DMS114 treated with DMSO at 0.1 percent for 48 hours (cell line): ENCODE results near the gene GAPDH.
A peak's percentile ranks its signal among the peaks of the same experiment; 100 is the strongest.
"Not testable (repeated sequence)": the region's sequence is repeated elsewhere in the genome, so short reads cannot be mapped to it uniquely, and the experiment has no call there.

ENCODE experiments used
- DNase-seq: peaks from one replicate; lab custom pipeline; 2025; ENCODE audit not compliant: unreplicated experiment; lab: John Stamatoyannopoulos, UW

GAPDH gene

GRCh38 chr12:6533923-6534694 lies at the start of gene GAPDH:
Gene GAPDH (plus strand): TSS chr12:6534517. CDS start chr12:6534833, 316 bp downstream.
- DNase-seq: peak; percentile 94

DNA sequence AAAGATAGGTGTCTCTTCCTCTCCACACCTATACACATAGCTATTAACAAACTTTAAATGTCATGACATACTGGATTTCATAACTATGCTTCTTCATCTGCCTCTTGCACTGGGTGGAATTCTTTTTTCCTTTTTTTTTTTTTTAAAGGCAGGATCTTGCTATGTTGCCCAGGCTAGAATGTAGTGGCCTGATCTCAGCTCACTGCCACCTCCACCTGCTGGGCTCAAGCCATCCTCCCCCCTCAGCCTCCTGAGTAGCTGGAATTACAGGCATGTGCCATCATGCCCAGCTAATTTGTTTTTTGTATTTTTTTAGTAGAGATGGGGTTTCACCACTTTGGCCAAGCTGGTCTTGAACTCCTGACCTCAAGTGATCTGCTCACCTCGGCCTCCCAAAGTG lies 46.1 kb upstream of the GAPDH start:
- no peak for DNase-seq

- DNase-seq: no peak
Measured at GRCh38 chr12:6489449-6489848, 44.9 kb upstream of the GAPDH start.

- DNase-seq: not testable (repeated sequence)
Measured at GRCh38 chr12:6490673-6491072, 43.6 kb upstream of the GAPDH start.

- DNase-seq: peak; percentile 86
Measured at GRCh38 chr12:6492838-6493496, 41.4 kb upstream of the GAPDH start, which contains the start of gene MRPL51. Gene MRPL51 (minus strand): TSS chr12:6493262. CDS start chr12:6493136, 126 bp downstream.

DNA sequence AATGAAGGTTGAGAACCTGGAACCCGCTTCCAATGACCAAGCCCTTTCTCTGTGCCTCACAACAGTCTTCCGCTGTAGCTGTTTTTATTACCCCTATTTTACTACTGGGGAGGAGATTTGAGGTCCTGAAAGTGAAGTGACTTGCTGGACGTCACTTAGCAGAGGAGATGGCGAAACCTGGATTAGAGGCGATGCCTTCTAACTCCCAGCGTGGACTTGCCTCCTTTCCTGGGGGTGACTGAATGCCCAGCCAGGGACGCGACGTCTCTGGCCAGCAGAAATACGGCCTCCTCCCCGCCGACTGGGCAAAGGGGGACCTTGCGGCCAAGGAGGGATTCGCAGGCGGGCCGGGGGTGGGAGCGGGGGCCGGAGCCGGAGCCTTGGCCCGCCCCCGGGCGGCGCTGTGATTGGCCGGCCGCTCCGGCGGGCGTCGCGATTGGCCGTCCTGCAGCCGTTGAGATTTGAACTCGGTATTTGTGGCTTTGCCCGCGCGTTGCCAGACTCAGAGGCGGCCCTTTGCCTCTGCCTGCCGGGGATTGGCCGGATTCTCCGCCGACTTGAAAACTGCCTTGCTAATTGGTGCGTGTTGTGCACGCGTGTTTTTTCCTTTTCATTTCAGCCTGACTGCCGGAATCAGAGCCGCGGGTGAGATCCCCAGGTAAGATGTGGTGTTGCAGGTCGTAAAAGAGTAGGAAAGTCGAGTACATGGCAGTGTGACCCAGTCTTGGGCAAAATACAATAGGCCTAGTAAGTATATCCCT lies 40.6 kb upstream of the GAPDH start, which contains the start of gene NCAPD2:
Gene NCAPD2, plus strand, starts transcription at position 606 of the 761 bp plus-strand sequence. CDS start 997 bp downstream, outside the sequence.
- DNase-seq: peak; percentile 97

GRCh38 chr12:6494258-6494743 lies 40.0 kb upstream of the GAPDH start:
- peak; percentile 52 for DNase-seq

DNA sequence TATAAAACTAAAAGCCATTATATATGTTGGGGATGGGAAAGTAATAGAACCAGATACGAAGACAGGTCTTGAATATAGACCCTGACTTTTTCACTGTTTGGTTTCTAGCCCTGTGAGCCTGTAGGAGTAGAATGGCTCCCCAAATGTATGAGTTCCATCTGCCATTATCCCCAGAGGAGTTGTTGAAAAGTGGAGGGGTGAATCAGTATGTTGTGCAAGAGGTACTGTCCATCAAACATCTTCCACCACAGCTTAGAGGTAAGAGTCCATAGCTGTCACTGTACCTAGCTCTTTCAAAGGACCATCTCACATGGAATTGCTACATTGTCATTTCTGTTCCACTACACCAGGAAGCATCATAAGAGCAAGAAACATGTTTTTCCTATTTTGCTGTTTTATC lies 39.3 kb upstream of the GAPDH start:
- DNase-seq: no peak

- DNase-seq: not testable (repeated sequence)
Measured at GRCh38 chr12:6497291-6497690, 37.0 kb upstream of the GAPDH start.

DNA sequence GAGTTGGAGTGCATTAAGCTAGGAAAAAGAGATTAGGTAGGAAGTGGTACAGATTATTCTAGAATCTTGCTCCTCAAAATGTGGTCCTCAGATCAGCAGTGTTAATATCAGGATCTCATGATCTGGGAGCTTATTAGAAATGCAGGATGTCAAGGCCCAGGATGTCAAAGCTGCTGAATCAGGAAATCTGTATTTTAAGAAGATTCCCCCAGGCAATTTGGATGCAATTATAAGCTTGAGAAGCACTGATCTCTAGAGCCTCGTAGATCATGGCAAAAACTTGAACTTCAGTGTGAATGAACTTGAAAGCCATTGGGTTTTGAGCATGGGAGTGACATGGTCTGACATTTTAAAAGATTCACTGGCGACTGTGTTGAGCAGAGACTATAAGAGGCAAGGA lies 33.9 kb upstream of the GAPDH start:
- DNase-seq: no peak

- DNase-seq: no peak
Measured at GRCh38 chr12:6507102-6507998, 27.0 kb upstream of the GAPDH start.

DNA sequence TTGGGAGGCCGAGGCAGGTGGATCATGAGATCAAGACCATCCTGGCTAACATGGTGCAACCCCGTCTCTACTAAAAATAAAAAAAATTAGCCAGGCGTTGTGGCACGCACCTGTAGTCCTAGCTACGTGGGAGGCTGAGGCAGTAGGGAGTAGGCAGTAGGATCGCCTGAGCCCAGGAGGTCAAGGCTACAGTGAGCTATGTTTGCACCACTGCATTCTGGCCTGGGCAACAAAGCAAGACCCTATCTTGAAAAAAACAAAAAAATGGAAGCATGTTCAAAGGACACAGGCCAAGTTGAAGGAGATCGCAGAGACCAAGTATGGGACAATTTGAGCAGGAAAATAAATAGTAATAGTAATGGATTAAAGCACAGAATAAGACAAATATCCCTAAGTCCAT lies 26.2 kb upstream of the GAPDH start:
- no peak for DNase-seq

DNA sequence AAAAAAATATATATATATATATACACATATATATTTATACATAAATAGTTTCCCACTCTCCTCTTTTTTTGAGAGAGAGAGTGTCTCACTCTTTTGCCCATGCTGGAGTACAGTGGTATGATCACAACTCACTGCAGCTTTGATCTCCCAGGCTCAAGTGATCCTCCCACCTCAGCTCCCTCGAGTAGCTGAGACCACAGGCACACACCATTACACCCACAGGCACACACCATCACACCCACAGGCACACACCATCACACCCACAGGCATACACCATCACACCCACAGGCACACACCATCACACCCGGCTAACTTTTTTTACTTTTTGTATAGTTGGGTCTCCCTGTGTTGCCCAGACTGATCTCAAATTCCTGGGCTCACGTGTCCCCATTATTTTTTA lies 14.1 kb upstream of the GAPDH start:
- no peak for DNase-seq

GRCh38 chr12:6522193-6522592 lies 12.1 kb upstream of the GAPDH start:
- no peak for DNase-seq

- DNase-seq: no peak
Measured at GRCh38 chr12:6523708-6524107, 10.6 kb upstream of the GAPDH start.

- no peak for DNase-seq
Measured at GRCh38 chr12:6524648-6525047, 9.7 kb upstream of the GAPDH start.

DNA sequence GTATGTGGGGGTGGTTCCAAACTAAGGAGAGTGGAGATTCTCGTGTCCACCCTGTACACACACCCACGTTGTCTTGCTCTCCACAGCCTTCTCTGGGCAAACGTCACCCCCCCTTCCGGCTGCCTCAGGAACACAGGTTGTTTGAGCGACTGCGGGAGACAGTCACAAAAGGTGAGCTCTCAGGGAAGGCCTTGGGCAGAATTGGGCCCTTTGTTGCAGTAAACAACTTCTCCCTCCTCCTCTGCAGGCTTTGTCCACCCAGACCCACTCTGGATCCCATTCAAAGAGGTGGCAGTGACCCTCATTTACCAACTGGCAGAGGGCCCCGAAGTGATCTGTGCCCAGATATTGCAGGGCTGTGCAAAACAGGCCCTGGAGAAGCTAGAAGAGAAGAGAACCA lies 8.1 kb upstream of the GAPDH start:
- DNase-seq: no peak

GRCh38 chr12:6526766-6527525 lies 7.4 kb upstream of the GAPDH start:
- DNase-seq: no peak

DNA sequence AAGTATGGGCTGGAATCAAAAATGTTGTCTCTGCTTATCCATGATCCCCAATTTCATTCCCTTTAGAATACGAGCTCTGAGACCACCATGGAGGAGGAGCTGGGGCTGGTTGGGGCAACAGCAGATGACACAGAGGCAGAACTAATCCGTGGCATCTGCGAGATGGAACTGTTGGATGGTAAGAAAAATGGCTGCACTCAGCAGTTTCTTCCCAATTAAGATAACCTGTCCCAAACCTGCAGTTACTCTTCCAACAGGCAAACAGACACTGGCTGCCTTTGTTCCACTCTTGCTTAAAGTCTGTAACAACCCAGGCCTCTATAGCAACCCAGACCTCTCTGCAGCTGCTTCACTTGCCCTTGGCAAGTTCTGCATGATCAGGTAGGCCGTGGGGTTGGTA lies 6.6 kb upstream of the GAPDH start:
- no peak for DNase-seq
